Lung (tissue), 12 donors: ENCODE data around the gene TCFL5. TPM values are rescaled to one million over a fixed set of nuclear protein-coding genes. Genes with fewer than 3 reads are reported as not detected.

Experiments
- ATAC-seq: fragments of 200-7000 bp; cut with Tn5 transposase; one replicate; pipeline ENCODE4 v1.9.1; 2020; ENCODE audit warnings: moderate number of reproducible peaks; ENCODE audit not compliant: insufficient read depth, low FRiP score
- DNase-seq, 3 donors: peaks; one replicate each; pipeline ENCODE4 v3.0.0-alpha.2; 2013 to 2017
- H3K27ac ChIP-seq, 2 donors: one replicate each; pipeline ENCODE4 v1.5.1; 2013; ENCODE audit warnings: mild to moderate bottlenecking in 2 of 2, moderate library complexity in 2 of 2, control low read depth in 1 of 2, inconsistent platforms in 1 of 2, low read depth in 1 of 2, low read length in 1 of 2
- H3K27me3 ChIP-seq, 3 donors: one replicate each; pipeline ENCODE4 v1.5.1; 2013; ENCODE audit warnings: low read length in 2 of 3; ENCODE audit not compliant: control insufficient read depth in 3 of 3, insufficient read depth in 3 of 3
- H3K36me3 ChIP-seq, 4 donors: one replicate each; pipeline ENCODE4 v1.5.1; 2013; ENCODE audit warnings: low read length in 4 of 4, mild to moderate bottlenecking in 1 of 4, moderate library complexity in 1 of 4; ENCODE audit not compliant: control insufficient read depth in 4 of 4, insufficient read depth in 4 of 4
- H3K4me1 ChIP-seq, 5 donors: one replicate each; pipeline ENCODE4 v1.5.1; 2013; ENCODE audit warnings: low read length in 5 of 5, mild to moderate bottlenecking in 2 of 5, moderate library complexity in 1 of 5; ENCODE audit not compliant: control insufficient read depth in 5 of 5, insufficient read depth in 5 of 5
- H3K4me3 ChIP-seq: one replicate; pipeline ENCODE4 v1.5.1; 2013; ENCODE audit warnings: mild to moderate bottlenecking, control low read depth, moderate library complexity
- H3K9ac ChIP-seq, 2 donors: one replicate each; pipeline ENCODE4 v1.5.1; 2013; ENCODE audit warnings: low read length in 2 of 2, control low read depth in 1 of 2; ENCODE audit not compliant: insufficient read depth in 1 of 2
- H3K9me3 ChIP-seq, 4 donors: one replicate each; pipeline ENCODE4 v1.5.1; 2013; ENCODE audit warnings: low read length in 3 of 4, mild to moderate bottlenecking in 1 of 4, moderate library complexity in 1 of 4; ENCODE audit not compliant: control insufficient read depth in 4 of 4, insufficient read depth in 3 of 4
- WGBS, 2 donors: extraction: QIAGEN DNeasy Blood & Tissue Kit; methylation state at CpG; one replicate each; pipeline ENCODE4 v1.1.7; 2013; 5-methylcytosine and 5-hydroxymethylcytosine counted together
- polyA plus RNA-seq, 2 donors: library from polyadenylated mRNA; stranded (reverse); fragments of 200-250 nt; gene quantifications; one replicate each; pipeline ENCODE4 v1.2.1, GENCODE V29; 2013
- total RNA-seq, 2 donors: library from RNA; depleted of rRNA in 1 of 2; stranded (reverse); fragments of >200 nt in 1 of 2; gene quantifications; one replicate each; pipeline ENCODE4 v1.2.1, GENCODE V29; 2014 to 2021
- TF ChIP-seq, protein P1 (sequence below): IDR thresholded peaks from 2 replicates; pipeline ENCODE4 v1.5.1; 2012; ENCODE audit warnings: mild to moderate bottlenecking; ENCODE audit errors: control extremely low read depth, extremely low read depth
- donor health status: control.
- donor health status: control.
- donor health status: Bipolar disorder and iron deficiency.
- donor health status: healthy.
- donor health status: DM: yes; HTN: yes; CAD: no.

The TCFL5 gene
- total and polyA plus RNA-seq, 4 donors, result 3.8 to 8.6 (median 6.1) TPM

DNA sequence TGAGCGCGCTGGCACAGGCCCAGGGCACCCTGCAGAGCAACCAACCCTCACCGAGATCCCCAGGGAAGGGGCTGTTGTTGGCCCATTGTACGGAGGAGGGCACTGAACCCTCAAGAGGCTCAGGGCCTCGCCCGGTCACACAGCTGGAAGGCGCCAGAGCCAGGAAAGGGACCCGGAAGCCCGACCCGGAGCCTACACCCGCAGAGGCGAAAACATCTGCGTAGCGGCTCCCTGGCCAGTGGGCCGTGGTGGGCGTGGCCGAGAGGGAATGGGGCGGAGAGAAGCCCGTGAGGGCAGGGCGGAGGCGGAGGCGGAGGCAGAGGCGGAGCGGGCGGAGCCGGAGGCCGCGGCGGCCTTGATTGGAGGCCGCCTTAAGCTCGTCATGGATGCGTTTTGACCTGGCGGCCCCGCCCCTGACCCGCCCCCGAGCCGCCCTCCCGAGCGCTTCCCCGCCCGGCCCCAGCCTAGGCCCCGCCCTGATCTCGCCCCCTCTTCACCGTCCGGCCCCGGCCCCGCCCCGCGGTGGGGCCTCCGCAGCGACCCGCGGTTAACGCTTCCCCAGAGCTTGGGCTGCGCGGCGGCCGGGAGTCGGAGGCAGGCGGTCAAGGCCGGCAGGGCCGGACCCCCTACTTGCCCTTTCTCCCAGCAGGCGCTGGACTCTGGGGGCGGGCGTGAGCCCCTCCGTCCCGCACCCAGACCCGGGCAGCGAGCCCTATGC lies 67.5 kb downstream of the TCFL5 start:
- WGBS, 2 donors, result 1 to 4% methylated on average over 35 to 69 of the region's 69 CpGs

DNA sequence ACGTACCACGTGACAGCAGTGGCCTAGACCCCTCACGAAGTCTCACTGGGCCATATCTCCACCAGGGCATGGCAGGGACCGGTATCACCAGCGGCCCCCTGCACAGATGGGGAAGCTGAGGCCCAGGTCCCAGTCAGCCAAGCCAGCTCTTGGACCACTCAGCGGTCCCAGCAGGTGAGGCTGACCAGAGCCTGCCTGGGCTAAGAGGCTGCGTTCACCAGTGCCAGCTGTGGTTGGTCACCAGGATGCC lies 67.9 kb downstream of the TCFL5 start:
- ATAC-seq, result no peak
- Histone ChIP-seq H3K4me3 (peak overlapping the region; percentile 0), H3K27me3 (no peaks in the 10 kb centered on the region), H3K36me3 (peaks cover 0 to 15% (median 5%) of the 10 kb centered on the region in 4 donors), H3K9me3 (no peaks in the 10 kb centered on the region), H3K27ac (peak overlapping the region; percentile 69 to 83), H3K4me1 (peaks cover 0 to 34% (median 8%) of the 10 kb centered on the region in 5 donors), H3K9ac (peak overlapping the region in 1 of 2 donors; percentile 4)
- WGBS, 2 donors, result 60 to 68% methylated on average over 7 of the region's 7 CpGs
- no peak for DNase-seq
- TF ChIP-seq, protein P1, sequence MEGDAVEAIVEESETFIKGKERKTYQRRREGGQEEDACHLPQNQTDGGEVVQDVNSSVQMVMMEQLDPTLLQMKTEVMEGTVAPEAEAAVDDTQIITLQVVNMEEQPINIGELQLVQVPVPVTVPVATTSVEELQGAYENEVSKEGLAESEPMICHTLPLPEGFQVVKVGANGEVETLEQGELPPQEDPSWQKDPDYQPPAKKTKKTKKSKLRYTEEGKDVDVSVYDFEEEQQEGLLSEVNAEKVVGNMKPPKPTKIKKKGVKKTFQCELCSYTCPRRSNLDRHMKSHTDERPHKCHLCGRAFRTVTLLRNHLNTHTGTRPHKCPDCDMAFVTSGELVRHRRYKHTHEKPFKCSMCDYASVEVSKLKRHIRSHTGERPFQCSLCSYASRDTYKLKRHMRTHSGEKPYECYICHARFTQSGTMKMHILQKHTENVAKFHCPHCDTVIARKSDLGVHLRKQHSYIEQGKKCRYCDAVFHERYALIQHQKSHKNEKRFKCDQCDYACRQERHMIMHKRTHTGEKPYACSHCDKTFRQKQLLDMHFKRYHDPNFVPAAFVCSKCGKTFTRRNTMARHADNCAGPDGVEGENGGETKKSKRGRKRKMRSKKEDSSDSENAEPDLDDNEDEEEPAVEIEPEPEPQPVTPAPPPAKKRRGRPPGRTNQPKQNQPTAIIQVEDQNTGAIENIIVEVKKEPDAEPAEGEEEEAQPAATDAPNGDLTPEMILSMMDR, result no peak

More for the DNA sequence above, 67.5 kb downstream of the TCFL5 start:
- Histone ChIP-seq H3K27ac (peak overlapping the region; percentile 88 to 91), H3K36me3 (peaks cover 0 to 17% (median 8%) of the 10 kb centered on the region in 4 donors), H3K4me1 (peaks cover 0 to 34% (median 8%) of the 10 kb centered on the region in 5 donors), H3K9ac (peak overlapping the region in 1 of 2 donors; percentile 23), H3K4me3 (peak overlapping the region; percentile 11), H3K9me3 (no peaks in the 10 kb centered on the region), H3K27me3 (no peaks in the 10 kb centered on the region)
- ATAC-seq, result peak; percentile 92
- TF ChIP-seq, protein P1, result no peak
- peak; percentile 97 to 98 (median 98) for DNase-seq

DNA sequence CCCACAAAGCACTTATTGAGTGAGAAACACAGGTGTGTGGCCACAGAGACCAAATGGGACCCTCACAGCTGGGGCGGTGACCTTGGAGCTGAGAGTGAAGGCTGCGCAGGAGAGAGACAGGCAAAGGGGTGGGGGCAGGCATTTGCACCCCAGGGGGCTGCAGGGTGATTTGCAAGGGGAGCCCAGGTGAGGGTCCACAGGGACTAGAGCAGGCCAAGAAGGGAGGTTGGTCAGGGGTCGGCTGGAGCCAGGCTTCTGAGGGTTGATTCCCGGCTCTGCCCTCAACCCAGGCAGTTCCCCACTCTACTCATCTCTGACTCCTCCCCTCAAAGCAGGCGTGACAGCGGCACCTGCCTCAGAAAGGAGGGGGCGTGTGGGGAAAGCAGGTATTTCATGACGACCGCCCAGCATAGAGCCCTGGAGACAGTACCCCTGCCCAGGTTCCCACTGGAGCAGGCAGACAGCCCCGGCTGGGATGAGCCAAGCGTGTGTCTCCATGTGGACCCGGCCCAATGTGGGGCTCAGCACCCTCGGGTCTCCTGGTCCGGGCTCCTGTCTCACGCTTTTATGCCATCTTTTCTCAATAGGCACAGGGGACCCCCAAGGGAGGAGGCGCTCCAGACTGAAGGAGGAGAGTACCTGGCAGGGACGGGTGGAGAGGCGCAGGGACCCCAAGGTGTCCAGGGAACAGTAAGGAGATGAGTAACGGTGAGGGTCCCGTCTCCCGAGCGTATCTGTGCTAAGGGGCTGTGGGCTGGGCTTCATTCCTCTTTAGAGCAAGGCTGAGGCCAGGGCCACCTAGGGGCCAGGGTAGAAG lies 68.5 kb downstream of the TCFL5 start:
- TF ChIP-seq, protein P1, result no peak

More for the DNA sequence above, 68.5 kb downstream of the TCFL5 start:
- Histone ChIP-seq H3K27me3 (no peaks in the 10 kb centered on the region), H3K36me3 (peaks cover 0 to 10% (median 4%) of the 10 kb centered on the region in 4 donors), H3K9ac (no peak overlapping the region), H3K27ac (peak overlapping the region; percentile 69 to 83), H3K4me3 (no peak overlapping the region), H3K4me1 (peaks cover 0 to 34% (median 8%) of the 10 kb centered on the region in 5 donors), H3K9me3 (no peaks in the 10 kb centered on the region)
- DNase-seq (peak in 1 of 3 donors; percentile 14), ATAC-seq (no peak)
- 89 to 90% methylated on average over 22 of the region's 22 CpGs for WGBS, 2 donors
